SH-SY5Y (cell line): ENCODE data around the gene LIPF.

ENCODE experiments used
- GATA2 ChIP-seq: IDR thresholded peaks from 2 replicates; pipeline ENCODE4 v1.6.1; 2011; ENCODE audit warnings: mild to moderate bottlenecking, low read depth, low read length
- GATA3 ChIP-seq: IDR thresholded peaks from 2 replicates; pipeline ENCODE4 v1.6.1; 2011; ENCODE audit warnings: low read depth, mild to moderate bottlenecking, low read length, moderate library complexity

Gene LIPF

DNA sequence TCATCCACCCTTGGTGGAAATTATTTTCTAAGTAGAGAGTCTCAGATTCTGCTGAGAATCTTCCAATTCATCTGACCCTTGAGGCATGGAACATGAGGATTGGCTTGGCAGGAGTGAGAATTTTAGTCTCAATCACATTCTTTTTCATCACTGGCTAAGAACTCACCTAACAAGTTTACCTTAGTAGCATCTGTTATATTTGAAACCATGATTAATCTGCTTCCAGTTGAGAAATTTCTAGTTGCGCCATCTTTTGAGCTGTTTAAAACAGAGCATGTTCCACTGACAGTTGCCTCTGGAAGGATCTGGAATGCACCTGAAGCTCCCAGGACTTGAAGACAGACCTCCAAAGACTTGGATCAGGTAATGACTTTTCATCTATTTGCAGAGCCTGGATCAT is 41.7 kb downstream of the LIPF start, which contains the start of gene LIPK:
Gene LIPK (plus strand): TSS at position 292 of the 400 bp plus-strand sequence. CDS start 18,295 bp downstream, outside the sequence.
- TF ChIP-seq GATA2 (no peak), GATA3 (no peak)

DNA sequence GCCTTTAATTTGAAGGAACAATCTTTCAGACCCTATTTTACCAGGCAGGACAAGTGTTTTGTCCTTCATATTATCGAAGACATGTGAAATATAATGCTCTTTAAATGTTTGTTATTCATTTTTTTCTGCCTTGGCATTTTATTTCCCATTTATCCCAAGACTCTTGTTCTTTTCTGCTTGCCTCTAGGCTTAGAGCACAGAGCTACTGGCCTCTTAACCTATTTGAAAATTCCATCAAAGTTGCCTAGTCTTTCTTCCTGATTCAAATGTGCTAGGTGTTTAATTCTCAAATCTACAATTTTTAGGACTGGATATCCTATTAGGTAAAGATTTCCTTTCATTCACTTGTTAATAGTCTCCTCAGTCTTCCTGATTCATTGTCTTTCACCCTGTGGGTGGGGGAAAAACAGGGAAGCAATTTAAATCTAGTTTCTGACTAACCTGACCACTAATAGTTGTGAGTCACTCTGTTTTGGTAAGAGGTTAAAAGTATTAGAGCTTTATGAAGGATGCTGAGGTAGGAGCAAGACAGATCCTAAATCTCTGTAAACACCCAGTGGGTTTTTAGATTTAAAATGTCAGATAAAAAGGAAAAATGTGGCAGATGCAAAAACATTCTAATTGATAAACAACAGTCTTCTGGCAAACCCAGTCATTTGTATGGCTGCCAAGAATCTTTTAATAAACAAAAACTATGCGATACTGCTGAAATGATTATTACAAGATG is 43.4 kb downstream of the LIPF start:
- TF ChIP-seq GATA2 = no peak
- TF ChIP-seq GATA3 = no peak

DNA sequence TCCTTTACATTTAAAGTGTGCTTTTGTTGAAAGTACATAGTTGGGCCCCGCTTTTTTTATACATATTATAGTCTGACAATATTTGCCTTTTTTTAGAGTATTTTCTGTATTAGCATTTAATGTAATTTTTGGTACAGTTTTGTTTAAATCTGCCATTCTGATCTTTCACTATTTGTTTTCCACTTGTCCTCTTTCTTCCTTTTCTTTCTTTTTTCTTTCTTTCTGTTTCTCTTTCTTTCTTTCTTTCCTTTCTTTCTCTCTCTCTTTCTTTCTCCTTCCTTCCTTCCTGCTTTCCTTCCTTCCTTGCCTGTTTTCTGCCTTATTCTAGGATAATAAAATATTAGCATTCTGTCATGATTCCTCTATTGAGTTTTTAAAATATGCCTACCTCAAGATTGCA is 51.3 kb downstream of the LIPF start:
- no peak for TF ChIP-seq GATA2
- no peak for TF ChIP-seq GATA3

DNA sequence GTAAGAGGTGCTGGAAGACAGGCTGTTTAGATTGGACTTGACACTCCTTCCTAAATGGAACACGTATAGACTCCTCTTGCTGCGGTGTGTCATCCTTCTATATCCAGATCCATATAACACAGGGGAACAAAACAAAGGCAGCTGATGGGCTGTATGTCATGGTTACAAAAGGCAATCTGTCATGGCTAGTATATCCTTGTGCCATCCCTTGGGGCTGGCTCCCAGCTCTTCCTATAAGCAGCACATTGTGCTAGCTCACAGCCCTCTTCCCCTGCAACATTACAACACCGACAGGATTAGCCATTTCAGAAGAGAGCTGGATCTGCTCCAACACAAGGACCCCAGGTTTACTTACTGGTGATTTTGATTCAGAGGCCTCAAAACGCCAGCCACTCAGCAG is 57.1 kb downstream of the LIPF start:
- no peak for TF ChIP-seq GATA2
- TF ChIP-seq GATA3 = no peak

DNA sequence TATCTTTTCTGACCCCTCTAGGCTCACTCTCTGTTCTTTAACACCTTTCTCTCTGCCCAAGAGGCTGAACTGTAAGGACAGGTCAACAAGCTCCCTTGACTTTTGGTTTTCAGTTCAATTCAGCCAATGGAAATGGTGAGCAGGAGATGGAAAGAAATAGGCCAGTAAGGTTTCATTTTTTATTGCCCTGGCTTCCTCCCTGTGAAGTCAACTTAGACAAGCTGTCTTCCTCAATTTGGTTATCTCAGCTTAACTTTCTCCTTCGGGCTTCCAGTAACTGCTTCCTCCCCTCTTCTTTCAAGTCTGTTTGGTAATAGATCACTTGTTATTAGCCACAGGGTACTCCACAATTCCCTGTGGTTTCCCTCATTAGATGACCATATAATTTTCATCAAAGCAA is 61.6 kb downstream of the LIPF start:
- TF ChIP-seq GATA3 = no peak
- no peak for TF ChIP-seq GATA2

DNA sequence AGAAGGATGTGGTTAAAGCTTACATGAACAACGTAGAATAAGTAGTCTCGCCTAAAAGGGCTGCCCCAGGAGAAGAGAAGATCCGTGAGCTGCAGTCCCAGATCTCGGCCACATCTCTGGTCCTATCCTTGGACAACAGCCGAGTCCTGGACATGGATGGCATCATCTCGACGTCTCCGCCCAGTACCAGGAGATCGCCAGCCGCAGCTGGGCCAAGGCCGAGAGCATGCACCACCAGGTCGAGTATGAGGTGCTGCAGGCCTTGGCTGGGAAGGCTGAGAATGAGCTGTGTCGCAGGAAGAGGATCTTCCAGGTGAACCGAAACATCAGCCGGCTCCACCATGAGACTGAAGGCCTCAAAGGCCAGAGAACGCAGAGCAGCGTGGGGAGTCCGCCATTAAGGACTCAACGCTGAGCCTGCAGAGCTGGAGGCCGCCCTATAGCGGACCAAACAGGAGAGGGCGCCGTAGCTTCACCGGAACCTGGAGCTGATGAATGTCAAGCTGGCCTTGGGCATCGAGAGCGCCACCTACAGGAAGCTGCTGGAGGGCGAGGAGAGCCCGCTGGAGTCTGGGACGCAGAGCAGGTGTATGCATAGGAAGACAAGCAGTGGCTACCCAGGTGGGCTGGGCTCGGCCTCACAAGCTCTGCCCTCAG is 64.0 kb downstream of the LIPF start:
- TF ChIP-seq GATA2 = no peak
- TF ChIP-seq GATA3 = no peak
